ENCODE data around the gene ZNF784. TPM values are rescaled to one million over a fixed set of nuclear protein-coding genes. Genes with fewer than 3 reads are reported as not detected.

Gene ZNF784
- total and polyA plus RNA-seq, 9 of the 15 experiments (the other 6 are each of a cell fraction or from before 2014, with no cell fraction given) = 0.14 to 6.1 (median 2.1) TPM

GRCh38 chr19:55599468-55599841 is 24.9 kb downstream of the ZNF784 start, which contains the start of gene FIZ1 (continued):
- no peak for TF ChIP-seq BRF1 (IDR thresholded peaks at IDR 0.05; ENCODE audit: borderline replicate concordance, extremely low read depth, insufficient read length)
- peak; percentile 81 for TF ChIP-seq PRDM10 (IDR thresholded peaks at IDR 0.05; ENCODE audit: partially characterized antibody)
- no peak for TF ChIP-seq ZC3H11A (IDR thresholded peaks at IDR 0.05; ENCODE audit: low read depth, low read length)
- no peak for TF ChIP-seq ZNF57 (CRISPR knock-in tag; IDR thresholded peaks at IDR 0.05)
- no peak for TF ChIP-seq ZC3H8 (IDR thresholded peaks at IDR 0.05)
- TF ChIP-seq ZNF551 (CRISPR knock-in tag; IDR thresholded peaks at IDR 0.05) = no peak
- no peak for TF ChIP-seq JUN (IDR thresholded peaks at IDR 0.05; ENCODE audit: borderline replicate concordance, low read depth, low read length)
- TF ChIP-seq JUN (CRISPR knock-in tag; IDR thresholded peaks at IDR 0.05; ENCODE audit: borderline replicate concordance) = 0 out of 2 replicates have a peak, but pooled peaks have one; percentile 72
- no peak for TF ChIP-seq MEF2D (tag; conservative IDR thresholded peaks at IDR 0.05; ENCODE audit: low read depth)
- TF ChIP-seq NFXL1 (CRISPR knock-in tag; IDR thresholded peaks at IDR 0.05) = no peak
- TF ChIP-seq ZNF175 (CRISPR knock-in tag; IDR thresholded peaks at IDR 0.05; ENCODE audit: low read depth) = no peak
- TF ChIP-seq SP1 (CRISPR knock-in tag; IDR thresholded peaks at IDR 0.05) = peak; percentile 98
- TF ChIP-seq ESRRA (IDR thresholded peaks at IDR 0.05; ENCODE audit: borderline replicate concordance, low read depth) = peak; percentile 32; the same call in 1 of the 2 replicates
- peak in 1 of 2 experiments; percentile 97; a peak in 2 of 4 replicates for TF ChIP-seq KDM4B (IDR thresholded peaks at IDR 0.05; ENCODE audit: borderline replicate concordance in 2 of 2, low read depth in 1 of 2)
- TF ChIP-seq TCF3 (CRISPR knock-in tag; IDR thresholded peaks at IDR 0.05) = no peak
- no peak for TF ChIP-seq ZNF134 (CRISPR knock-in tag; conservative IDR thresholded peaks at IDR 0.05)
- peak; percentile 95 for TF ChIP-seq NR2C1 (IDR thresholded peaks at IDR 0.05)
- peak; percentile 95 for TF ChIP-seq NR2C1 (tag; IDR thresholded peaks at IDR 0.05)
- no peak for TF ChIP-seq CHD2 (IDR thresholded peaks at IDR 0.05; ENCODE audit: low read depth, low read length)
- TF ChIP-seq TRIM24 (IDR thresholded peaks at IDR 0.05) = no peak
- TF ChIP-seq HEY1 (CRISPR knock-in tag; IDR thresholded peaks at IDR 0.05; ENCODE audit: borderline replicate concordance) = no peak
- TF ChIP-seq MTA1 (IDR thresholded peaks at IDR 0.05; ENCODE audit: borderline replicate concordance) = no peak
- no peak for TF ChIP-seq TAL1 (IDR thresholded peaks at IDR 0.05)
- no peak for TF ChIP-seq ZFPM2 (CRISPR knock-in tag; IDR thresholded peaks at IDR 0.05)
- TF ChIP-seq SMAD2 (IDR thresholded peaks at IDR 0.05; ENCODE audit: low read depth, low read length) = no peak
- no peak for TF ChIP-seq MXD1 (CRISPR knock-in tag; IDR thresholded peaks at IDR 0.05; ENCODE audit: borderline replicate concordance, poor library complexity, severe bottlenecking)
- TF ChIP-seq ZNF12 (CRISPR knock-in tag; IDR thresholded peaks at IDR 0.05) = no peak
- no peak for TF ChIP-seq DACH1 (IDR thresholded peaks at IDR 0.05; ENCODE audit: partially characterized antibody)
- no peak for TF ChIP-seq GABPB2 (CRISPR knock-in tag; conservative IDR thresholded peaks at IDR 0.05)
- TF ChIP-seq MCM3 (IDR thresholded peaks at IDR 0.05) = no peak
- TF ChIP-seq SRF (CRISPR knock-in tag; IDR thresholded peaks at IDR 0.05) = no peak; a peak in 1 of 4 replicates

Data from K562 (cell line).